Sigmoid colon (tissue), 7 donors: Measurements from ENCODE around the gene LDB2. TPM values are rescaled to one million over a fixed set of nuclear protein-coding genes. Genes with fewer than 3 reads are reported as not detected.

Source experiments
- DNase-seq: peaks from one replicate; pipeline ENCODE4 v3.0.0-alpha.2; 2019
- H3K27ac ChIP-seq, 4 donors: fragments of 200-600 bp; sonication (generic); one replicate each; pipeline ENCODE4 v1.5.1; 2016 to 2019; ENCODE audit warnings: mild to moderate bottlenecking in 1 of 4
- H3K27me3 ChIP-seq, 3 donors: fragments of 200-600 bp; sonication (generic); one replicate each; pipeline ENCODE4 v1.5.1; 2019; ENCODE audit warnings: mild to moderate bottlenecking in 1 of 3
- H3K36me3 ChIP-seq, 4 donors: fragments of 200-600 bp; sonication (generic); one replicate each; pipeline ENCODE4 v1.5.1; 2016 to 2019
- H3K4me1 ChIP-seq, 4 donors: fragments of 200-600 bp; sonication (generic); one replicate each; pipeline ENCODE4 v1.5.1; 2017 to 2019
- H3K4me3 ChIP-seq, 4 donors: fragments of 200-600 bp; sonication (generic); one replicate each; pipeline ENCODE4 v1.5.1; 2017 to 2019; ENCODE audit warnings: mild to moderate bottlenecking in 2 of 4, moderate library complexity in 1 of 4
- H3K9me3 ChIP-seq, 4 donors: fragments of 200-600 bp in 3 of 4; sonication (generic) in 3 of 4; one replicate each; pipeline versions ENCODE4 v1.5.1 to v1.6.1; 2013 to 2019
- CTCF ChIP-seq, 4 experiments: fragments of 450-650 bp in 3 of 4; fragments of 200-600 bp in 1 of 4; IDR thresholded peaks; one replicate each; pipeline ENCODE4 v1.5.1; 2016 to 2019; ENCODE audit warnings: antibody characterized with exemption in 4 of 4, mild to moderate bottlenecking in 3 of 4, moderate library complexity in 2 of 4
- EP300 ChIP-seq, 4 donors: sonication (generic); formaldehyde crosslinking; IDR thresholded peaks; one replicate each; pipeline ENCODE4 v1.6.1; 2017; ENCODE audit warnings: antibody characterized with exemption in 4 of 4
- POLR2A ChIP-seq, 2 donors: fragments of 450-650 bp; IDR thresholded peaks; one replicate each; pipeline ENCODE4 v1.6.1; 2016; ENCODE audit warnings: antibody characterized with exemption in 2 of 2, mild to moderate bottlenecking in 2 of 2, moderate library complexity in 2 of 2
- POLR2AphosphoS5 ChIP-seq, 4 donors: sonication (generic); formaldehyde crosslinking; IDR thresholded peaks; one replicate each; pipeline ENCODE4 v1.6.1; 2017; ENCODE audit warnings: antibody characterized with exemption in 4 of 4
- WGBS, 2 donors: extraction: QIAGEN DNeasy Blood & Tissue Kit; methylation state at CpG; one replicate each; pipeline ENCODE4 v1.1.7; 2013; 5-methylcytosine and 5-hydroxymethylcytosine counted together
- intact Hi-C: fragments of 100-400 bp; cut with DNase I; formaldehyde crosslinking; loops from one replicate; pipeline ENCODE4 v1.15.1; 2023
- polyA plus RNA-seq, 3 donors: library from polyadenylated mRNA; stranded (reverse); fragments of 200-250 nt; gene quantifications; one replicate each; pipeline ENCODE4 v1.2.3, GENCODE V29; 2013
- total RNA-seq, 4 donors: library from RNA; depleted of rRNA; stranded (reverse); fragments of >200 nt; gene quantifications; one replicate each; pipeline ENCODE4 v1.1.0, GENCODE V29; 2016
- donor health status: healthy with polysubstance abuse.
- donor health status: Bipolar disorder and iron deficiency.
- donor health status: healthy.

The LDB2 gene
- total and polyA plus RNA-seq, 7 donors, result 2.1 to 28.5 (median 18.3) TPM

GRCh38 chr4:16896881-16897750 is 1.3 kb downstream of the LDB2 start:
- no peak for DNase-seq
- H3K36me3 ChIP-seq, result no peaks in the 10 kb centered on the region
- H3K4me3 ChIP-seq, result peak overlapping the region; percentile 6 to 50 (median 42)
- H3K4me1 ChIP-seq, result peaks cover 0 to 12% (median 4%) of the 10 kb centered on the region in 4 donors
- no peaks in the 10 kb centered on the region for H3K9me3 ChIP-seq
- TF ChIP-seq POLR2AphosphoS5 (IDR thresholded peaks at IDR 0.05) (peak in 1 of 4 donors; percentile 20), POLR2A (IDR thresholded peaks at IDR 0.05) (no peak)
- intact Hi-C loops, result loop anchor here (5.0 kb wide), 1 partner anchor 70 kb away; no protein-coding TSS in a partner anchor
- H3K27ac ChIP-seq, result peak overlapping the region; percentile 46 to 77 (median 53)
- no peaks in the 10 kb centered on the region for H3K27me3 ChIP-seq
- 34 to 38% methylated on average over 7 of the region's 7 CpGs for WGBS, 2 donors

- H3K9me3 ChIP-seq, result no peaks in the 10 kb centered on the region
- H3K36me3 ChIP-seq, result no peaks in the 10 kb centered on the region
- H3K4me3 ChIP-seq, result no peak overlapping the region
- DNase-seq, result no peak
- TF ChIP-seq CTCF (IDR thresholded peaks at IDR 0.05) (no peak), POLR2A (IDR thresholded peaks at IDR 0.05) (no peak), EP300 (IDR thresholded peaks at IDR 0.05) (no peak), POLR2AphosphoS5 (IDR thresholded peaks at IDR 0.05) (no peak)
- peaks cover 0 to 12% (median 4%) of the 10 kb centered on the region in 4 donors for H3K4me1 ChIP-seq
- WGBS, 2 donors, result 95 to 97% methylated on average over 1 of the region's 1 CpG
- H3K27ac ChIP-seq, result peak overlapping the region in 1 of 4 donors; percentile 36
- intact Hi-C loops, result no loop called here
- H3K27me3 ChIP-seq, result no peaks in the 10 kb centered on the region
Observed at GRCh38 chr4:16894406-16894805, 4.0 kb downstream of the LDB2 start.

- Histone ChIP-seq H3K9me3 (no peaks in the 10 kb centered on the region), H3K27ac (peak overlapping the region in 2 of 4 donors; percentile 36 to 39), H3K4me1 (peaks cover 0 to 9% (median 3%) of the 10 kb centered on the region in 4 donors), H3K36me3 (no peaks in the 10 kb centered on the region), H3K4me3 (peak overlapping the region in 2 of 4 donors; percentile 12 to 25), H3K27me3 (no peaks in the 10 kb centered on the region)
- TF ChIP-seq POLR2AphosphoS5 (IDR thresholded peaks at IDR 0.05), result no peak
- TF ChIP-seq POLR2A (IDR thresholded peaks at IDR 0.05), result no peak
- no peak for TF ChIP-seq CTCF (IDR thresholded peaks at IDR 0.05)
- TF ChIP-seq EP300 (IDR thresholded peaks at IDR 0.05), result no peak
- no peak for DNase-seq
- intact Hi-C loops, result no loop called here
- 12 to 25% methylated on average over 2 of the region's 2 CpGs for WGBS, 2 donors
Observed at GRCh38 chr4:16893141-16893651, 5.2 kb downstream of the LDB2 start.

GRCh38 chr4:16890651-16891050 is 7.8 kb downstream of the LDB2 start:
- no peaks in the 10 kb centered on the region for H3K4me1 ChIP-seq
- intact Hi-C loops, result no loop called here
- no peaks in the 10 kb centered on the region for H3K27me3 ChIP-seq
- no peak overlapping the region for H3K4me3 ChIP-seq
- no peak for DNase-seq
- no peaks in the 10 kb centered on the region for H3K36me3 ChIP-seq
- 56 to 85% methylated on average over 2 of the region's 2 CpGs for WGBS, 2 donors
- H3K27ac ChIP-seq, result no peak overlapping the region
- TF ChIP-seq CTCF (IDR thresholded peaks at IDR 0.05) (no peak), EP300 (IDR thresholded peaks at IDR 0.05) (no peak), POLR2A (IDR thresholded peaks at IDR 0.05) (no peak), POLR2AphosphoS5 (IDR thresholded peaks at IDR 0.05) (no peak)
- no peaks in the 10 kb centered on the region for H3K9me3 ChIP-seq

GRCh38 chr4:16889945-16890344 is 8.5 kb downstream of the LDB2 start:
- H3K27ac ChIP-seq, result no peak overlapping the region
- WGBS, 2 donors, result 59 to 83% methylated on average over 3 of the region's 3 CpGs
- intact Hi-C loops, result no loop called here
- H3K9me3 ChIP-seq, result no peaks in the 10 kb centered on the region
- H3K4me3 ChIP-seq, result no peak overlapping the region
- H3K36me3 ChIP-seq, result no peaks in the 10 kb centered on the region
- no peak for DNase-seq
- TF ChIP-seq POLR2A (IDR thresholded peaks at IDR 0.05) (no peak), POLR2AphosphoS5 (IDR thresholded peaks at IDR 0.05) (no peak), CTCF (IDR thresholded peaks at IDR 0.05) (no peak), EP300 (IDR thresholded peaks at IDR 0.05) (no peak)
- no peaks in the 10 kb centered on the region for H3K4me1 ChIP-seq
- no peaks in the 10 kb centered on the region for H3K27me3 ChIP-seq
